ENCODE measurements around the gene ZNF654. TPM values are rescaled to one million over a fixed set of nuclear protein-coding genes. Genes with fewer than 3 reads are reported as not detected.

ZNF654 gene
- polyA plus RNA-seq, 3 donors: 3.0 to 7.2 (median 4.8) TPM

DNA sequence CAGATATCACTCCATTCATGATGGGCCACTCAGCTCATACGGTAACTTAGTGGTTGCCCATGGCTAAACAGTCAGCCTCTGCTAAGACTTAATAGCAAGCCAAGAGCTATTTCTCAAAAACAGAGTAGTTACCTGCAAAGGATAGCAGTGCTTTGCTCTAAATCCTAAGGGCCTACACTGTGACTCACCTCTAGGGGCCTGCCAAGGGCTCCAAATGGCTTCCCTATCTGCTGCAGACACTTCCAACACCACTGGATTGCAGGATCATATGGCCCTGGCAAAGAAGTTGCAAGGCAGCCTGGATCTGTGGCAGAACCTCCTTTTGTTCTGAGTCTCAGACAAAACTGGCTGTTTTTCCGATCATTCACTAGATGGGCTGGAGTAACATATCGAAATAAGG is 18.1 kb upstream of the ZNF654 start:
- no peaks in the 10 kb centered on the region for H3K4me1 ChIP-seq (ENCODE audit: control insufficient read depth in 1 of 2, insufficient read depth in 2 of 2, low read length in 2 of 2)
- H3K4me3 ChIP-seq (replicated peaks in 1 of 3; ENCODE audit: low read depth in 2 of 3, low read length in 3 of 3): no peak overlapping the region
- no peaks in the 10 kb centered on the region for H3K4me1 Mint-ChIP-seq
- no peak overlapping the region for H3K4me2 ChIP-seq (replicated peaks; ENCODE audit: extremely low read depth, low read length, poor library complexity, severe bottlenecking)
- H3K9me3 Mint-ChIP-seq: peaks cover 0 to 5% (median 3%) of the 10 kb centered on the region in 7 donors
- no peaks in the 10 kb centered on the region for H3K79me2 ChIP-seq (ENCODE audit: insufficient read depth, low read length)
- WGBS (ENCODE audit: insufficient coverage): 100% methylated on average over 1 of the region's 3 CpGs
- H3K27ac ChIP-seq (ENCODE audit: low read depth in 1 of 2, low read length in 2 of 2): no peak overlapping the region
- no peak overlapping the region for H3K4me3 Mint-ChIP-seq
- no peak overlapping the region for H2AFZ ChIP-seq (ENCODE audit: insufficient read depth, low read depth, low read length, poor library complexity, severe bottlenecking)
- no peaks in the 10 kb centered on the region for H3K27me3 ChIP-seq (ENCODE audit: control insufficient read depth in 2 of 2, insufficient read depth in 2 of 2, low read length in 2 of 2)
- no peaks in the 10 kb centered on the region for H4K20me1 ChIP-seq (ENCODE audit: insufficient read depth, low read length)
- no peak for DNase-seq
- no peak for TF ChIP-seq CTCF (IDR thresholded peaks at IDR 0.05)
- H3K9ac ChIP-seq (ENCODE audit: insufficient read depth, low read length, poor library complexity, severe bottlenecking): no peak overlapping the region
- no peaks in the 10 kb centered on the region for H3K36me3 ChIP-seq (replicated peaks in 1 of 2; ENCODE audit: control insufficient read depth in 1 of 2, insufficient read depth in 2 of 2, low read length in 2 of 2)
- peaks cover 0 to 2% of the 10 kb centered on the region in 2 donors for H3K9me3 ChIP-seq (replicated peaks in 1 of 2; ENCODE audit: control insufficient read depth in 1 of 2, insufficient read depth in 1 of 2, low read length in 2 of 2)
- H3K27me3 Mint-ChIP-seq (ENCODE audit: low read depth in 3 of 3): no peaks in the 10 kb centered on the region
- H3K36me3 Mint-ChIP-seq: no peaks in the 10 kb centered on the region
- intact Hi-C loops (cut with micrococcal nuclease): no loop called here
- H3K27ac Mint-ChIP-seq: no peak overlapping the region

DNA sequence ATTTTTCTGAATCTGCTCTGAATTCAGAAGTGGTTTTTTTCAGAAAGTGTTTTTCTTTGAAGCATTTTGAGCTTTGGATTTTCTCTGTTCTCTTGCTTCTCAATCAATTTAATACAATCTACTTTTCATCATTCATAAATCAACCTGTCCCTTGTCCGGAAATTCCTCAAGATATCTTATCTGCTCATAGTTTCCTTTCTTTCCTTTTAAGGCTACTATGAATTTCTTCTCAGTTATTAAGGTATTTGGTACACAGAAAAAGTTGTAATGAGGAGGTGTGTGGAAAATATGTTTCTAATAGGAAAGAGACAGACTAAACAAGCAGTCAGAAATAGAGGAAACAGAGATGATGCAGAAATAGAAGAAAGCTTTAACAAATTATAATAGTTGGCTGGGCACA is 14.6 kb upstream of the ZNF654 start:
- Mint-ChIP-seq H3K4me3 (no peak overlapping the region), H3K9me3 (peaks cover 0 to 13% (median 5%) of the 10 kb centered on the region in 7 donors), H3K27ac (no peak overlapping the region), H3K4me1 (peaks cover 8% of the 10 kb centered on the region), H3K27me3 (ENCODE audit: low read depth in 3 of 3) (no peaks in the 10 kb centered on the region), H3K36me3 (no peaks in the 10 kb centered on the region)
- Histone ChIP-seq H3K36me3 (replicated peaks in 1 of 2; ENCODE audit: control insufficient read depth in 1 of 2, insufficient read depth in 2 of 2, low read length in 2 of 2) (no peaks in the 10 kb centered on the region), H3K4me2 (replicated peaks; ENCODE audit: extremely low read depth, low read length, poor library complexity, severe bottlenecking) (no peak overlapping the region), H3K4me3 (replicated peaks in 1 of 3; ENCODE audit: low read depth in 2 of 3, low read length in 3 of 3) (no peak overlapping the region), H3K27ac (ENCODE audit: low read depth in 1 of 2, low read length in 2 of 2) (no peak overlapping the region), H3K9me3 (replicated peaks in 1 of 2; ENCODE audit: control insufficient read depth in 1 of 2, insufficient read depth in 1 of 2, low read length in 2 of 2) (peaks cover 0 to 2% of the 10 kb centered on the region in 2 donors), H2AFZ (ENCODE audit: insufficient read depth, low read depth, low read length, poor library complexity, severe bottlenecking) (no peak overlapping the region), H4K20me1 (ENCODE audit: insufficient read depth, low read length) (no peaks in the 10 kb centered on the region), H3K4me1 (ENCODE audit: control insufficient read depth in 1 of 2, insufficient read depth in 2 of 2, low read length in 2 of 2) (no peaks in the 10 kb centered on the region), H3K79me2 (ENCODE audit: insufficient read depth, low read length) (no peaks in the 10 kb centered on the region), H3K9ac (ENCODE audit: insufficient read depth, low read length, poor library complexity, severe bottlenecking) (no peak overlapping the region), H3K27me3 (ENCODE audit: control insufficient read depth in 2 of 2, insufficient read depth in 2 of 2, low read length in 2 of 2) (no peaks in the 10 kb centered on the region)
- no peak for DNase-seq
- no peak for TF ChIP-seq CTCF (IDR thresholded peaks at IDR 0.05)
- intact Hi-C loops (cut with micrococcal nuclease): no loop called here
- WGBS (ENCODE audit: insufficient coverage): no CpG with 5 or more reads among the region's 1 CpG
